Aorta (tissue), 5 donors: Measurements from ENCODE around the gene PIN1. TPM values are rescaled to one million over a fixed set of nuclear protein-coding genes. Genes with fewer than 3 reads are reported as not detected.

Experiments
- ATAC-seq: fragments of 200-7000 bp; cut with Tn5 transposase; one replicate; pipeline ENCODE4 v1.9.1; 2022; ENCODE audit warnings: moderate library complexity; ENCODE audit not compliant: low FRiP score
- DNase-seq, 2 donors: peaks; one replicate each; pipeline ENCODE4 v3.0.0-alpha.2; 2020
- H3K27ac ChIP-seq, 2 donors: one replicate each; pipeline ENCODE4 v1.5.1; 2013; ENCODE audit warnings: low read length in 2 of 2, mild to moderate bottlenecking in 2 of 2, moderate library complexity in 2 of 2, control low read depth in 1 of 2, inconsistent platforms in 1 of 2, low read depth in 1 of 2
- H3K27me3 ChIP-seq, 2 donors: one replicate each; pipeline ENCODE4 v1.6.1; 2013; ENCODE audit warnings: control low read depth in 1 of 2, low read length in 1 of 2, mild to moderate bottlenecking in 1 of 2, moderate library complexity in 1 of 2; ENCODE audit not compliant: insufficient read depth in 2 of 2, control insufficient read depth in 1 of 2
- H3K36me3 ChIP-seq, 2 donors: one replicate each; pipeline ENCODE4 v1.6.1; 2013; ENCODE audit warnings: control low read depth in 1 of 2, low read length in 1 of 2, mild to moderate bottlenecking in 1 of 2; ENCODE audit not compliant: insufficient read depth in 2 of 2, control insufficient read depth in 1 of 2
- H3K4me1 ChIP-seq, 2 donors: one replicate each; pipeline ENCODE4 v1.6.1; 2013; ENCODE audit warnings: low read length in 2 of 2, control low read depth in 1 of 2, mild to moderate bottlenecking in 1 of 2, moderate library complexity in 1 of 2; ENCODE audit not compliant: insufficient read depth in 2 of 2, control insufficient read depth in 1 of 2
- H3K4me3 ChIP-seq, 2 donors: one replicate each; pipeline ENCODE4 v1.5.1; 2013; ENCODE audit warnings: low read length in 2 of 2, control low read depth in 1 of 2, mild to moderate bottlenecking in 1 of 2
- H3K9me3 ChIP-seq: one replicate; pipeline ENCODE4 v1.6.1; 2013; ENCODE audit warnings: mild to moderate bottlenecking, low read length; ENCODE audit not compliant: control insufficient read depth
- WGBS, 2 donors: extraction: QIAGEN DNeasy Blood & Tissue Kit; methylation state at CpG; one replicate each; pipeline ENCODE4 v1.1.7; 2013; 5-methylcytosine and 5-hydroxymethylcytosine counted together
- intact Hi-C, 2 donors: fragments of 100-400 bp; cut with DNase I; formaldehyde crosslinking; loops; one replicate each; pipeline versions ENCODE4 v1.14.2 to v1.15.0; 2022
- polyA plus RNA-seq, 2 donors: library from polyadenylated mRNA; stranded (reverse); fragments of 200-250 nt; gene quantifications; one replicate each; pipeline ENCODE4 v1.2.3, GENCODE V29; 2013
- total RNA-seq, 2 donors: library from RNA; stranded (reverse); fragmentation: NEBNext Ultra II Directional; extraction: Animal tissue kit (Norgen Biotek cat#: 25700); gene quantifications; one replicate each; pipeline ENCODE4 v1.2.1, GENCODE V29; 2021
- donor health status: healthy with polysubstance abuse.
- donor health status: Bipolar disorder and iron deficiency.
- donor health status: DM: no; HTN: no; CAD: no.
- donor health status: DM: no; HTN: no; CAD: no.
- donor health status: DM: yes; HTN: yes; CAD: no.

Gene PIN1
- total and polyA plus RNA-seq, 4 donors = 45.5 to 154 (median 73.7) TPM

GRCh38 chr19:9857076-9857721, 22.1 kb downstream of the PIN1 start:
- Histone ChIP-seq H3K27ac (no peak overlapping the region), H3K4me3 (no peak overlapping the region), H3K4me1 (no peaks in the 10 kb centered on the region), H3K27me3 (no peaks in the 10 kb centered on the region), H3K9me3 (no peaks in the 10 kb centered on the region), H3K36me3 (no peaks in the 10 kb centered on the region)
- intact Hi-C loops = no loop called here
- 94 to 95% methylated on average over 13 of the region's 13 CpGs for WGBS, 2 donors
- no peak for ATAC-seq
- DNase-seq = no peak

GRCh38 chr19:9857920-9858746, 23.0 kb downstream of the PIN1 start:
- H3K4me1 ChIP-seq = no peaks in the 10 kb centered on the region
- intact Hi-C loops = no loop called here
- no peak overlapping the region for H3K4me3 ChIP-seq
- no peak overlapping the region for H3K27ac ChIP-seq
- ATAC-seq = no peak
- DNase-seq = no peak
- no peaks in the 10 kb centered on the region for H3K36me3 ChIP-seq
- no peaks in the 10 kb centered on the region for H3K9me3 ChIP-seq
- H3K27me3 ChIP-seq = no peaks in the 10 kb centered on the region
- 91% methylated on average over 10 of the region's 10 CpGs for WGBS, 2 donors

- DNase-seq (no peak), ATAC-seq (no peak)
- Histone ChIP-seq H3K4me3 (no peak overlapping the region), H3K36me3 (no peaks in the 10 kb centered on the region), H3K9me3 (no peaks in the 10 kb centered on the region), H3K27ac (no peak overlapping the region), H3K27me3 (no peaks in the 10 kb centered on the region), H3K4me1 (no peaks in the 10 kb centered on the region)
- intact Hi-C loops = no loop called here
Observed at GRCh38 chr19:9858766-9859165, 23.6 kb downstream of the PIN1 start.

GRCh38 chr19:9860407-9860806, 25.3 kb downstream of the PIN1 start:
- intact Hi-C loops = no loop called here
- no peak for ATAC-seq
- WGBS, 2 donors = 89 to 92% methylated on average over 8 of the region's 8 CpGs
- no peak overlapping the region for H3K4me3 ChIP-seq
- H3K9me3 ChIP-seq = no peaks in the 10 kb centered on the region
- DNase-seq = no peak
- H3K27ac ChIP-seq = no peak overlapping the region
- H3K27me3 ChIP-seq = no peaks in the 10 kb centered on the region
- H3K36me3 ChIP-seq = no peaks in the 10 kb centered on the region
- H3K4me1 ChIP-seq = no peaks in the 10 kb centered on the region

- H3K27ac ChIP-seq = no peak overlapping the region
- no peak for ATAC-seq
- no peaks in the 10 kb centered on the region for H3K27me3 ChIP-seq
- H3K9me3 ChIP-seq = no peaks in the 10 kb centered on the region
- H3K36me3 ChIP-seq = no peaks in the 10 kb centered on the region
- no peak for DNase-seq
- intact Hi-C loops = no loop called here
- H3K4me1 ChIP-seq = no peaks in the 10 kb centered on the region
- no peak overlapping the region for H3K4me3 ChIP-seq
- WGBS, 2 donors = 96 to 100% methylated on average over 1 of the region's 1 CpG
Observed at GRCh38 chr19:9861503-9861902, 26.4 kb downstream of the PIN1 start.

GRCh38 chr19:9862938-9863337, 27.8 kb downstream of the PIN1 start:
- intact Hi-C loops = no loop called here
- no peaks in the 10 kb centered on the region for H3K4me1 ChIP-seq
- DNase-seq (no peak), ATAC-seq (no peak)
- no peaks in the 10 kb centered on the region for H3K9me3 ChIP-seq
- no peaks in the 10 kb centered on the region for H3K27me3 ChIP-seq
- no peaks in the 10 kb centered on the region for H3K36me3 ChIP-seq
- H3K4me3 ChIP-seq = no peak overlapping the region
- H3K27ac ChIP-seq = no peak overlapping the region
- 81 to 89% methylated on average over 4 of the region's 4 CpGs for WGBS, 2 donors

GRCh38 chr19:9863759-9864158, 28.6 kb downstream of the PIN1 start:
- 78 to 83% methylated on average over 5 of the region's 5 CpGs for WGBS, 2 donors
- DNase-seq = no peak
- Histone ChIP-seq H3K36me3 (no peaks in the 10 kb centered on the region), H3K27me3 (no peaks in the 10 kb centered on the region), H3K4me3 (no peak overlapping the region), H3K4me1 (no peaks in the 10 kb centered on the region), H3K9me3 (no peaks in the 10 kb centered on the region), H3K27ac (no peak overlapping the region)
- intact Hi-C loops = no loop called here
- no peak for ATAC-seq

GRCh38 chr19:9865732-9866501, 30.8 kb downstream of the PIN1 start:
- H3K4me3 ChIP-seq = no peak overlapping the region
- no peaks in the 10 kb centered on the region for H3K4me1 ChIP-seq
- ATAC-seq (no peak), DNase-seq (no peak)
- H3K36me3 ChIP-seq = no peaks in the 10 kb centered on the region
- intact Hi-C loops = no loop called here
- H3K9me3 ChIP-seq = no peaks in the 10 kb centered on the region
- no peaks in the 10 kb centered on the region for H3K27me3 ChIP-seq
- H3K27ac ChIP-seq = no peak overlapping the region
- WGBS, 2 donors = 70 to 73% methylated on average over 16 of the region's 16 CpGs
